Measurements from ENCODE around the gene SESN1.

Gene SESN1

GRCh38 chr6:109058620-109059019, 36.0 kb downstream of the SESN1 start:
- DNase-seq = no peak

GRCh38 chr6:109056661-109057060, 38.0 kb downstream of the SESN1 start:
- no peak for DNase-seq

GRCh38 chr6:109055771-109056235, 38.8 kb downstream of the SESN1 start:
- no peak for DNase-seq

GRCh38 chr6:109053336-109053735, 41.3 kb downstream of the SESN1 start:
- no peak for DNase-seq

- DNase-seq = no peak
Observed at GRCh38 chr6:109052852-109053251, 41.8 kb downstream of the SESN1 start.

GRCh38 chr6:109052018-109052651, 42.5 kb downstream of the SESN1 start:
- DNase-seq = no peak

- no peak for DNase-seq
Observed at GRCh38 chr6:109051301-109052017, 43.2 kb downstream of the SESN1 start.

GRCh38 chr6:109050447-109051102, 44.1 kb downstream of the SESN1 start:
- DNase-seq = no peak

GRCh38 chr6:109050012-109050411, 44.6 kb downstream of the SESN1 start:
- DNase-seq = no peak

GRCh38 chr6:109048670-109049415, 45.8 kb downstream of the SESN1 start:
- DNase-seq = no peak

GRCh38 chr6:109048176-109048575, 46.5 kb downstream of the SESN1 start:
- no peak for DNase-seq

- DNase-seq = no peak
Observed at GRCh38 chr6:109045493-109045892, 49.2 kb downstream of the SESN1 start.

- no peak for DNase-seq
Observed at GRCh38 chr6:109039795-109040194, 54.9 kb downstream of the SESN1 start.

GRCh38 chr6:109038837-109039398, 55.7 kb downstream of the SESN1 start:
- DNase-seq = no peak

- DNase-seq = no peak
Observed at GRCh38 chr6:109036574-109037294, 57.9 kb downstream of the SESN1 start.

GRCh38 chr6:109034526-109034925, 60.1 kb downstream of the SESN1 start:
- no peak for DNase-seq

- no peak for DNase-seq
Observed at GRCh38 chr6:109033655-109034054, 61.0 kb downstream of the SESN1 start.

- no peak for DNase-seq
Observed at GRCh38 chr6:109031416-109031815, 63.2 kb downstream of the SESN1 start.

GRCh38 chr6:109029313-109029712, 65.3 kb downstream of the SESN1 start:
- no peak for DNase-seq

GRCh38 chr6:109028439-109028838, 66.2 kb downstream of the SESN1 start:
- no peak for DNase-seq

GRCh38 chr6:109027964-109028363, 66.7 kb downstream of the SESN1 start:
- no peak for DNase-seq

GRCh38 chr6:109025639-109026038, 69.0 kb downstream of the SESN1 start:
- no peak for DNase-seq

Measured in activated CD4-positive, alpha-beta T cell treated with anti-CD3 and anti-CD28 coated beads for 48 hours (primary cell).